Body of pancreas (tissue), 4 donors: Measurements from ENCODE around the gene ADGRD1. TPM values are rescaled to one million over a fixed set of nuclear protein-coding genes. Genes with fewer than 3 reads are reported as not detected.

ENCODE experiments used
- ATAC-seq: fragments of 150-250 bp; one replicate; pipeline ENCODE4 v1.9.1; 2016
- DNase-seq, 4 donors: peaks; one replicate each; pipeline ENCODE4 v3.0.0-alpha.2; 2019
- H3K27ac ChIP-seq, 4 donors: fragments of 200-600 bp; sonication (generic); 1 replicate in 3 of 4; 2 replicates in 1 of 4; pipeline versions ENCODE4 v1.5.1 to v1.6.1; 2016 to 2019; ENCODE audit warnings: mild to moderate bottlenecking in 1 of 4, mixed read lengths in 1 of 4, moderate library complexity in 1 of 4
- H3K27me3 ChIP-seq, 2 donors: fragments of 200-600 bp; sonication (generic); one replicate each; pipeline ENCODE4 v1.6.0; 2016; ENCODE audit warnings: mild to moderate bottlenecking in 1 of 2
- H3K36me3 ChIP-seq, 2 donors: fragments of 200-600 bp; sonication (generic); replicated peaks in 1 of 2; 2 replicates each; pipeline ENCODE4 v1.5.1; 2016; ENCODE audit warnings: low read depth in 2 of 2; ENCODE audit not compliant: insufficient read depth in 1 of 2
- H3K4me1 ChIP-seq: fragments of 200-600 bp; sonication (generic); one replicate; pipeline ENCODE4 v1.6.0; 2016
- H3K4me3 ChIP-seq, 2 donors: fragments of 200-600 bp; sonication (generic); 1 replicate in 1 of 2; 2 replicates in 1 of 2; pipeline ENCODE4 v1.5.1; 2016 to 2019
- H3K9me3 ChIP-seq, 3 donors: fragments of 200-600 bp; sonication (generic); 1 replicate in 2 of 3; 2 replicates in 1 of 3; pipeline ENCODE4 v1.5.1; 2016
- POLR2A ChIP-seq, 3 donors: fragments of 450-650 bp; IDR thresholded peaks; one replicate each; pipeline ENCODE4 v1.6.1; 2016; ENCODE audit warnings: antibody characterized with exemption in 3 of 3, mild to moderate bottlenecking in 2 of 3
- WGBS, 2 donors: methylation state at CpG; one replicate each; pipeline ENCODE4 v1.1.5; 2017; 5-methylcytosine and 5-hydroxymethylcytosine counted together
- intact Hi-C: fragments of 100-400 bp; cut with DNase I; formaldehyde crosslinking; loops from one replicate; pipeline ENCODE4 v1.15.1; 2023
- total RNA-seq, 2 donors: library from RNA; depleted of rRNA; stranded (reverse); fragments of >200 nt; gene quantifications; one replicate each; pipeline ENCODE4 v1.1.0, GENCODE V29; 2016
- TF ChIP-seq, protein P1 (sequence below), 7 experiments: fragments of 450-650 bp in 4 of 7; fragments of 200-600 bp in 3 of 7; sonication (generic) in 3 of 7; IDR thresholded peaks; one replicate each; pipeline ENCODE4 v1.5.1; 2016 to 2019; ENCODE audit warnings: antibody characterized with exemption in 7 of 7

The ADGRD1 gene
- total RNA-seq, 2 donors from 2014 or later, result 4.4 to 4.9 TPM

DNA sequence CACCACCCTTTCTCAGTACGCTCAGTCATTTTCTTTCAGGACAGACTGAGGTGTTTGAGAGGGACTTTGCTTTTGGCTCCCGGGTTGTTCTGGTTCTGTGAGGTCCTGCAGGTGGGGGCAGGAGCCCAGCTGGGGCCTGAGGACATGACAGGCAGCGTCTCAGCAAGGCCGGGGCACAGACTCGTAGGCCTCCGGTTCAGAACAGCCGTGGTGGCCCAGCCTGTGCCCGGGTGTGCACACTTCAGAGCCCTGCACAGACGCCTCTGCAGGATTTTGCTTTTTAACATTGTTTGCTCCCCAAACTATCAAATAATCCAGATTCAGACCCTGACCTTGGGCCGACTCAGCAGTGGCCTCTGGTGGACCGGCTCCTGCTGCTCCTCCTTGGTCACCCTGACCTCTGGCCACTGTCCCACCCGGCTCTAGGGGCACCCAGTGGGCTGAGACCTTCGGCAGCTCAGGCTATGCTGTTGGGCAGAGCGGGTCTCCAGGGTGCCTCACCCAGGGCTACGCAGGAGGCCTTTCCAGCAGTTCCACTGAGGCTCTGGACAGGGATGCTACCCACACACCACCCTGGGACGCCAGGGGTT is 65.2 kb downstream of the ADGRD1 start:
- Histone ChIP-seq H3K27me3 (no peaks in the 10 kb centered on the region), H3K4me1 (no peaks in the 10 kb centered on the region), H3K9me3 (no peaks in the 10 kb centered on the region), H3K4me3 (no peak overlapping the region), H3K27ac (no peak overlapping the region), H3K36me3 (no peaks in the 10 kb centered on the region)
- intact Hi-C loops, result no loop called here
- no peak for DNase-seq
- TF ChIP-seq, protein P1, sequence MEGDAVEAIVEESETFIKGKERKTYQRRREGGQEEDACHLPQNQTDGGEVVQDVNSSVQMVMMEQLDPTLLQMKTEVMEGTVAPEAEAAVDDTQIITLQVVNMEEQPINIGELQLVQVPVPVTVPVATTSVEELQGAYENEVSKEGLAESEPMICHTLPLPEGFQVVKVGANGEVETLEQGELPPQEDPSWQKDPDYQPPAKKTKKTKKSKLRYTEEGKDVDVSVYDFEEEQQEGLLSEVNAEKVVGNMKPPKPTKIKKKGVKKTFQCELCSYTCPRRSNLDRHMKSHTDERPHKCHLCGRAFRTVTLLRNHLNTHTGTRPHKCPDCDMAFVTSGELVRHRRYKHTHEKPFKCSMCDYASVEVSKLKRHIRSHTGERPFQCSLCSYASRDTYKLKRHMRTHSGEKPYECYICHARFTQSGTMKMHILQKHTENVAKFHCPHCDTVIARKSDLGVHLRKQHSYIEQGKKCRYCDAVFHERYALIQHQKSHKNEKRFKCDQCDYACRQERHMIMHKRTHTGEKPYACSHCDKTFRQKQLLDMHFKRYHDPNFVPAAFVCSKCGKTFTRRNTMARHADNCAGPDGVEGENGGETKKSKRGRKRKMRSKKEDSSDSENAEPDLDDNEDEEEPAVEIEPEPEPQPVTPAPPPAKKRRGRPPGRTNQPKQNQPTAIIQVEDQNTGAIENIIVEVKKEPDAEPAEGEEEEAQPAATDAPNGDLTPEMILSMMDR (IDR thresholded peaks at IDR 0.05), result no peak
- no peak for TF ChIP-seq POLR2A (IDR thresholded peaks at IDR 0.05)
- WGBS, 2 donors, result 68 to 73% methylated on average over 9 to 14 of the region's 16 CpGs
- ATAC-seq, result no peak

GRCh38 chr12:131020326-131021153 is 66.8 kb downstream of the ADGRD1 start:
- intact Hi-C loops, result no loop called here
- no peaks in the 10 kb centered on the region for H3K9me3 ChIP-seq

DNA sequence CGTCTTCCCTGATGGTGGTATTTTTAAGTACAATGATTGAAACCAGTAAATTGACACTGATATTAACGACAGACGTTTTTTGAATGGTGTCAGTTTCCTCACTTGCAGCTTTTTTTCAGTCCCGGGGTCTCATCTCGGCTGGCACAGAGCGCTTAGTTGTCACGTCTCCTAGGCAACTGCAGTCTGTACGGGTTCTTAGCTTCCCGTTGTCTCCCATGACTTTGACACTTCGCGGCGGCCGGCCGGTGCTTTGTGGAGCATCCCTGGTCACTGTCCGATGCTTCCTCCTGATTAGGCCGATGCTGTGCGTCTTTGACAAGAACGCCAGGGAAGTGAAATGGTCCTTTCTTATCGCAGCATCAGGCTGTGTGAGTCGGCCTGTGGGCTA is 67.4 kb downstream of the ADGRD1 start:
- Histone ChIP-seq H3K36me3 (no peaks in the 10 kb centered on the region), H3K4me3 (no peak overlapping the region), H3K27ac (no peak overlapping the region), H3K4me1 (no peaks in the 10 kb centered on the region), H3K9me3 (no peaks in the 10 kb centered on the region), H3K27me3 (no peaks in the 10 kb centered on the region)
- ATAC-seq (no peak), DNase-seq (no peak)
- WGBS, 2 donors, result 82 to 84% methylated on average over 20 of the region's 20 CpGs
- intact Hi-C loops, result no loop called here
- TF ChIP-seq, protein P1 (IDR thresholded peaks at IDR 0.05), result no peak
- TF ChIP-seq POLR2A (IDR thresholded peaks at IDR 0.05), result no peak

More at GRCh38 chr12:131020326-131021153, 66.8 kb downstream of the ADGRD1 start:
- Histone ChIP-seq H3K36me3 (no peaks in the 10 kb centered on the region), H3K4me1 (no peaks in the 10 kb centered on the region), H3K27ac (no peak overlapping the region), H3K27me3 (no peaks in the 10 kb centered on the region), H3K4me3 (no peak overlapping the region)
- WGBS, 2 donors, result 79 to 89% methylated on average over 7 to 13 of the region's 13 CpGs
- no peak for ATAC-seq
- TF ChIP-seq, protein P1 (IDR thresholded peaks at IDR 0.05), result no peak
- TF ChIP-seq POLR2A (IDR thresholded peaks at IDR 0.05), result no peak
- no peak for DNase-seq

DNA sequence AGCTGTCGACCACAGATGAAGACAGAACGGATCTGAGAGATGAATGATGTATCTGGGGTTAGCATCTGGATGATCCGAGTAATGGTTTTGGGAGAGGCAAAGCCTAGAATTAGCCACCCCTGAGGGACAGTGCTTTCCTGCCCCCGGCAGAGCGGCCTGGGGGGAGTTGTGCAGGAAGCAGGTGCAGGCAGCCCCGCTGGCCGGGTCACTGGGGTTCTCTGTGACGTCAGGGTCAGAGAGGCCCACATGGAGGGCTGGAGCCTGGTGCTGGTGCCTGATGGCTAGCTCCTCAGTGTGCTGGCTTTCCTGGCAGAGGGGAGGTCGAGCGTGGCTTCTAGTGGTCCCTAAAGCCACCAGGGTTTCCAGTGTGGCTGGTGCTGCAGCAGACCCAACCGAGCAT is 70.3 kb downstream of the ADGRD1 start:
- Histone ChIP-seq H3K4me3 (no peak overlapping the region), H3K27me3 (no peaks in the 10 kb centered on the region), H3K4me1 (no peaks in the 10 kb centered on the region), H3K9me3 (no peaks in the 10 kb centered on the region), H3K27ac (no peak overlapping the region), H3K36me3 (no peaks in the 10 kb centered on the region)
- TF ChIP-seq POLR2A (IDR thresholded peaks at IDR 0.05), result no peak
- TF ChIP-seq, protein P1 (IDR thresholded peaks at IDR 0.05), result no peak
- ATAC-seq, result no peak
- 83 to 87% methylated on average over 6 to 11 of the region's 11 CpGs for WGBS, 2 donors
- intact Hi-C loops, result no loop called here
- DNase-seq, result no peak
